Prostate gland (tissue), 2 donors: Measurements from ENCODE around the gene CLIP4. TPM values are rescaled to one million over a fixed set of nuclear protein-coding genes. Genes with fewer than 3 reads are reported as not detected.

Experiments used
- DNase-seq: peaks from one replicate; pipeline ENCODE4 v3.0.0-alpha.2; 2019; ENCODE audit warnings: low spot score
- H3K27ac ChIP-seq, 2 donors: fragments of 200-600 bp; sonication (generic); 2 replicates each; pipeline ENCODE4 v1.5.1; 2017 to 2019
- H3K27me3 ChIP-seq: fragments of 200-600 bp; sonication (generic); replicated peaks from 2 replicates; pipeline ENCODE4 v1.5.1; 2019; ENCODE audit not compliant: insufficient read depth
- H3K36me3 ChIP-seq, 2 donors: fragments of 200-600 bp; sonication (generic); 1 replicate in 1 of 2; 2 replicates in 1 of 2; pipeline versions ENCODE4 v1.5.1 to v1.8.1; 2017 to 2019
- H3K4me1 ChIP-seq: fragments of 200-600 bp; sonication (generic); replicated peaks from 2 replicates; pipeline ENCODE4 v1.5.1; 2019
- H3K4me3 ChIP-seq, 2 donors: fragments of 200-600 bp; sonication (generic); 2 replicates each; pipeline ENCODE4 v1.5.1; 2017 to 2019
- H3K9me3 ChIP-seq: fragments of 200-600 bp; sonication (generic); 2 replicates; pipeline ENCODE4 v1.5.1; 2017
- POLR2A ChIP-seq: fragments of 450-650 bp; IDR thresholded peaks from one replicate; pipeline ENCODE4 v1.6.1; 2016; ENCODE audit warnings: antibody characterized with exemption, mild to moderate bottlenecking
- POLR2AphosphoS5 ChIP-seq: sonication (generic); formaldehyde crosslinking; IDR thresholded peaks from one replicate; pipeline ENCODE4 v1.6.1; 2017; ENCODE audit warnings: antibody characterized with exemption
- whole genome bisulfite sequencing: methylation state at CpG from one replicate; pipeline ENCODE4 v1.1.5; 2018; 5-methylcytosine and 5-hydroxymethylcytosine counted together
- intact Hi-C: fragments of 100-400 bp; cut with DNase I; formaldehyde crosslinking; loops from one replicate; pipeline ENCODE4 v1.14.2; 2022
- total RNA-seq, 2 donors: library from RNA; depleted of rRNA; stranded (reverse); fragments of >200 nt; gene quantifications; one replicate each; pipeline ENCODE4 v1.1.0, GENCODE V29; 2016
- TF ChIP-seq, protein P1 (sequence below), 4 experiments: fragments of 200-600 bp in 2 of 4; fragments of 450-650 bp in 2 of 4; sonication (generic) in 2 of 4; IDR thresholded peaks; 1 replicate in 3 of 4; 2 replicates in 1 of 4; pipeline ENCODE4 v1.5.1; 2016 to 2019; ENCODE audit warnings: antibody characterized with exemption in 4 of 4, mild to moderate bottlenecking in 2 of 4, moderate library complexity in 2 of 4

CLIP4 gene
- total RNA-seq, 2 donors from 2014 or later: 26.1 to 30.3 TPM

DNA sequence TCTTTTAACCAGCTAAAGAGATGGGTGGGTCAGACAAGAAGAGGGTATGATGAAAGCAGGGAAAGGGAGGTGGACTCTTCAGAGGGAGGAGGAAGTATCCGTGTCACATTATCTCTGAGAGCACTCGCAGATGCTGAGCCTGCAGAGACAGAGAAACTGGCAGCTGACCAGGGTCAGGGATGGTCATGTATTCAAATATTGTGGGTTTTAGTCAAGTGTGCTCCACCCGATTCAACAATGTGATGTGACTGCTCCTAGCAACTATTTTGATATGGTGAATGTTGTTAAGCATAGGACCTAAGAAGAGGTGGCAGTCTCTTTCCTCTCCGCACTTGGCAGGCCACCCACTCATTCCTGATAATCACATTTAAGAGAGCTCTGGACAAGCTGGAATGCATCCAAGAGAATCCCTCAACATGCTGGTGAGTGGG is 1.3 kb upstream of the CLIP4 start:
- Histone ChIP-seq H3K4me1 (peaks cover 4% of the 10 kb centered on the region), H3K4me3 (no peak overlapping the region), H3K27me3 (no peaks in the 10 kb centered on the region), H3K27ac (no peak overlapping the region), H3K36me3 (no peaks in the 10 kb centered on the region), H3K9me3 (no peaks in the 10 kb centered on the region)
- WGBS: 54% methylated on average over 4 of the region's 4 CpGs
- intact Hi-C loops: loop anchor here (10.0 kb wide), 2 partner anchors 49 to 99 kb away; no protein-coding TSS in a partner anchor
- TF ChIP-seq POLR2A: no peak
- TF ChIP-seq, protein P1, sequence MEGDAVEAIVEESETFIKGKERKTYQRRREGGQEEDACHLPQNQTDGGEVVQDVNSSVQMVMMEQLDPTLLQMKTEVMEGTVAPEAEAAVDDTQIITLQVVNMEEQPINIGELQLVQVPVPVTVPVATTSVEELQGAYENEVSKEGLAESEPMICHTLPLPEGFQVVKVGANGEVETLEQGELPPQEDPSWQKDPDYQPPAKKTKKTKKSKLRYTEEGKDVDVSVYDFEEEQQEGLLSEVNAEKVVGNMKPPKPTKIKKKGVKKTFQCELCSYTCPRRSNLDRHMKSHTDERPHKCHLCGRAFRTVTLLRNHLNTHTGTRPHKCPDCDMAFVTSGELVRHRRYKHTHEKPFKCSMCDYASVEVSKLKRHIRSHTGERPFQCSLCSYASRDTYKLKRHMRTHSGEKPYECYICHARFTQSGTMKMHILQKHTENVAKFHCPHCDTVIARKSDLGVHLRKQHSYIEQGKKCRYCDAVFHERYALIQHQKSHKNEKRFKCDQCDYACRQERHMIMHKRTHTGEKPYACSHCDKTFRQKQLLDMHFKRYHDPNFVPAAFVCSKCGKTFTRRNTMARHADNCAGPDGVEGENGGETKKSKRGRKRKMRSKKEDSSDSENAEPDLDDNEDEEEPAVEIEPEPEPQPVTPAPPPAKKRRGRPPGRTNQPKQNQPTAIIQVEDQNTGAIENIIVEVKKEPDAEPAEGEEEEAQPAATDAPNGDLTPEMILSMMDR (IDR thresholded peaks at IDR 0.05): no peak
- no peak for TF ChIP-seq POLR2AphosphoS5
- DNase-seq: no peak

DNA sequence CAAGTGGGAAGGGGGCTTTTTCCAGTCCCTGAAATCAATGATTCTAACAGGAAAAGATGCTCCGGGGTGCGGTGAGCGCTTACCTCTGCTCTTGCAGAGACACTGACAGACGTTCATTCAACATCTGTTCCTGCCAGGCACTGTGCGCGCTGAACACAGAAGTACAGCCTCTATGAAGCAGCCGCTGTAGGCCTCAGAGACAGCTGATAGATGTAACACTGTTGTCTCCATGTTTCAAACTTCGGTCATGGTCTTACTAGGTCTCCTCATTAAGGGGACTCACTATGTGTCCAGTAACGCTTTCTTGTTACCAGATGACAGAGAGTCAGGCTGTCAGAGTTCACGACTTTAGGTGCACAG is 649 bp upstream of the CLIP4 start:
- intact Hi-C loops: loop anchor here (10.0 kb wide), 2 partner anchors 50 to 100 kb away; no protein-coding TSS in a partner anchor
- 86% methylated on average over 10 of the region's 10 CpGs for WGBS
- TF ChIP-seq POLR2AphosphoS5 (no peak), POLR2A (no peak)
- TF ChIP-seq, protein P1 (IDR thresholded peaks at IDR 0.05): no peak
- no peaks in the 10 kb centered on the region for H3K27me3 ChIP-seq
- H3K9me3 ChIP-seq: no peaks in the 10 kb centered on the region
- H3K27ac ChIP-seq: peak overlapping the region in 1 of 2 donors; percentile 89
- H3K36me3 ChIP-seq: no peaks in the 10 kb centered on the region
- DNase-seq: no peak
- peaks cover 4% of the 10 kb centered on the region for H3K4me1 ChIP-seq
- no peak overlapping the region for H3K4me3 ChIP-seq

DNA sequence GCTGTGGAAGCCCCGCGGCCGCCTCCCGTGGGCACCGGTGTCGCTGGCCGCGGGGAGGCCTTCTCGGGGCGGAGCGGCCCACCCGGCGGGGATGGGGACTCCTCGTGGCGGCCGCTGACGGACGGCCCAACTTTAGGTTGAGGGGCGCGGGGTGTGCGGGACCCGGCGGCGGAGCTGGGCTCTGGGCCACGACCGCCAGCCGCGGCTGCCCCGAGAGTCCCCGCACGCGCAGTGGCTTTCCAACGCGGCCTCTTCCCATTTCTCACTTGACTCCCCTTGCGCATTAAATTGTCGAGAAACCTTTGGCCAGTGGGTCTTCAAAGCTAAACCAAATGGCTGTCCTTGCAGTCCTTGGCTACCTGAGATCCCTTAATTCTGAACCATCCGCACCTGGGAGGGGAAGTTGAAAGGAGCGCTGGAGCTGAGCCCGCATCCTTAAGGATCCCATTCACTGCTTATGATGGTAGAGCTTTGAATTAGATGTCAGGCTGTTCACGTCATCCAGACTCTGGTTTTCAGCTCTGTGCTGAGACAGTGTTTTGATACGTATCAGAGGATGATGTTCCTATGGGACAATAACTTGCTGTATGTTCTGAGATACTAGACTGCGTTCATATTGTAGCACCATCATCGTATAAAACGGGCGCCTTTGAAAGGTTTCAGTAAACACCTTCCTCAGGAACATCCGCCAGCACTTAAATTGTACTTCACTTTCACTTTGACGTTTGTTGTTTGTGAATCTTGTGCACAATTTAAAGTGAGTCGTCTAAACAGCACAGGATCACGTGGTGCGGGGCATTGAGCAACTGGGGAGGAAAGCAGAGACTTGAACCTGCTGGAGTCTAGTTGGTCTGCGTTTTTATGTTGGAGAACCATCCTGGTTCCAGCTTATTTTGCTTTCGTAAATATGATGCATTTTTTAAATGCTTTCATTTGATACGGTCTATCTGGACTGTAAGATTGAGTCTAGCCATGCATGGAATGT is 874 bp downstream of the CLIP4 start:
- peak; percentile 72 for DNase-seq
- intact Hi-C loops: loop anchor here (10.0 kb wide), 2 partner anchors 51 to 101 kb away; no protein-coding TSS in a partner anchor
- peak; percentile 72 for TF ChIP-seq POLR2AphosphoS5
- TF ChIP-seq, protein P1 (IDR thresholded peaks at IDR 0.05): no peak
- TF ChIP-seq POLR2A: peak; percentile 26
- Histone ChIP-seq H3K9me3 (no peaks in the 10 kb centered on the region), H3K4me3 (peak overlapping the region; percentile 60 to 76), H3K4me1 (peaks cover 4% of the 10 kb centered on the region), H3K36me3 (no peaks in the 10 kb centered on the region), H3K27me3 (no peaks in the 10 kb centered on the region), H3K27ac (peak overlapping the region; percentile 80 to 89)
- 3% methylated on average over 45 of the region's 53 CpGs for WGBS

DNA sequence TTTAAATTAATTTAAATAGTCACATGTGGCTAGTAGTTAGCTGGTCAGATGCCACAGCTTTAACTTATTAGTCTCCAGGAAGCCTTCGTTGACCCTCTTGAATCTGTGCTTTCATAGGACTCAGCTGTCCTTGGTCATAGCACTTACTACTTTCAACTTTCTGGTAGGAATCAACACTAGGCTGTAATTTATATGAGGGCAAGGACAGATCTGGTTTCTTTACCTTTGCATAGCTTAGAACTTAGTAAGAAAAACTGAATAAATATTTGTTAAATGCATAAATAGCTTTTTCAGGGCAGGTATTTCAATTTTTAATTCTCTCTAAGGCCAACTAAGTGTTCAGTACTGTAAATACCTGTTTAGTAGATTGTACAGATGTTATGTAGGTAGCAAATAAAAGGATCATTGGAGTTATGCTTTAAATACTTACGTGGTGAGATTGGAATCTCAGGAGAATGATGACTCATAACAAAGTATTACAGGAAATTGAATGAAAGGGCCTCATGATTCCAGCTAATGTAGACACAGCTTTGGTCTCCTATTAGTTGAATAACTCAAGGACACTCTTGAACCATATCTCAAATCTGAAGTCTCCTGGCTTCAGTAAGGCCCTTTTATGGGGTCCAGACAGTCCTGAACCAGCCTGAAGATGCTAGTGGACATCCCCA is 2.6 kb downstream of the CLIP4 start:
- Histone ChIP-seq H3K4me1 (peaks cover 4% of the 10 kb centered on the region), H3K27me3 (no peaks in the 10 kb centered on the region), H3K4me3 (no peak overlapping the region), H3K9me3 (no peaks in the 10 kb centered on the region), H3K27ac (peak overlapping the region; percentile 80 to 89), H3K36me3 (no peaks in the 10 kb centered on the region)
- TF ChIP-seq POLR2AphosphoS5: peak; percentile 42
- TF ChIP-seq, protein P1 (IDR thresholded peaks at IDR 0.05): no peak
- intact Hi-C loops: loop anchor here (10.0 kb wide), 2 partner anchors 53 to 103 kb away; no protein-coding TSS in a partner anchor
- WGBS: 54% methylated on average over 2 of the region's 2 CpGs
- no peak for DNase-seq
